Neural progenitor cell (in vitro differentiated cells): ENCODE data around the gene CEP104. TPM values are rescaled to one million over a fixed set of nuclear protein-coding genes. Genes with fewer than 3 reads are reported as not detected.
"Not testable (repeated sequence)": the region's sequence is repeated elsewhere in the genome, so short reads cannot be mapped to it uniquely, and the experiment has no call there.

Source experiments
- DNase-seq: peaks from one replicate; pipeline ENCODE4 v3.0.0-alpha.2; 2016; ENCODE audit warnings: low spot score
- H2AFZ ChIP-seq: fragments of 200-600 bp; sonication (generic); replicated peaks from 2 replicates; pipeline ENCODE4 v1.6.1; 2016; ENCODE audit warnings: antibody characterized with exemption
- H3F3A ChIP-seq: fragments of 200-600 bp; sonication (generic); 2 replicates; pipeline ENCODE4 v1.6.1; 2016; ENCODE audit warnings: antibody characterized with exemption, low read depth
- H3K27ac ChIP-seq: fragments of 200-600 bp; sonication (generic); 2 replicates; pipeline ENCODE4 v1.5.1; 2016; ENCODE audit warnings: mild to moderate bottlenecking
- H3K27me3 ChIP-seq: fragments of 200-600 bp; sonication (generic); 2 replicates; pipeline ENCODE4 v1.6.1; 2016; ENCODE audit warnings: mild to moderate bottlenecking, moderate library complexity
- H3K36me3 ChIP-seq: fragments of 200-600 bp; sonication (generic); 2 replicates; pipeline ENCODE4 v1.5.1; 2016
- H3K4me1 ChIP-seq: fragments of 200-600 bp; sonication (generic); 2 replicates; pipeline ENCODE4 v1.6.1; 2016; ENCODE audit warnings: mixed run types
- H3K4me2 ChIP-seq: fragments of 200-600 bp; sonication (generic); 2 replicates; pipeline ENCODE4 v1.6.1; 2016
- H3K4me3 ChIP-seq: fragments of 200-600 bp; sonication (generic); 2 replicates; pipeline ENCODE4 v1.5.1; 2016
- H3K79me2 ChIP-seq: fragments of 200-600 bp; sonication (generic); 2 replicates; pipeline ENCODE4 v1.6.1; 2016; ENCODE audit warnings: low read depth
- H3K9ac ChIP-seq: fragments of 200-600 bp; sonication (generic); 2 replicates; pipeline ENCODE4 v1.6.1; 2016
- H3K9me3 ChIP-seq: fragments of 200-600 bp; sonication (generic); 2 replicates; pipeline ENCODE4 v1.5.1; 2016; ENCODE audit warnings: low read depth
- H4K20me1 ChIP-seq: fragments of 200-600 bp; sonication (generic); 2 replicates; pipeline ENCODE4 v1.6.1; 2016; ENCODE audit warnings: low read depth
- H3K27ac Mint-ChIP-seq: 3 replicates; pipeline ENCODE4 v1.8.0; 2021; ENCODE audit warnings: mixed read lengths
- H3K27me3 Mint-ChIP-seq: 2 replicates; pipeline ENCODE4 v1.8.0; 2022; ENCODE audit warnings: low read depth, mild to moderate bottlenecking, inconsistent platforms, moderate library complexity, mixed read lengths; ENCODE audit not compliant: insufficient read depth
- H3K36me3 Mint-ChIP-seq: 3 replicates; pipeline ENCODE4 v1.8.0; 2021; ENCODE audit warnings: mixed read lengths
- H3K4me1 Mint-ChIP-seq: 3 replicates; pipeline ENCODE4 v1.8.0; 2021; ENCODE audit warnings: mixed read lengths
- H3K4me3 Mint-ChIP-seq: 3 replicates; pipeline ENCODE4 v1.8.0; 2021; ENCODE audit warnings: mild to moderate bottlenecking, moderate library complexity, mixed read lengths
- H3K9me3 Mint-ChIP-seq: 3 replicates; pipeline ENCODE4 v1.8.0; 2020; ENCODE audit warnings: mixed read lengths
- CTCF ChIP-seq: fragments of 200-600 bp; sonication (generic); IDR thresholded peaks from 2 replicates; pipeline ENCODE4 v1.5.1; 2017; ENCODE audit warnings: antibody characterized with exemption, mild to moderate bottlenecking
- EZH2 ChIP-seq: fragments of 200-600 bp; sonication (generic); IDR thresholded peaks from 2 replicates; pipeline ENCODE4 v1.6.1; 2017; ENCODE audit warnings: antibody characterized with exemption, mild to moderate bottlenecking, moderate library complexity
- EZH2phosphoT487 ChIP-seq: fragments of 200-600 bp; sonication (generic); IDR thresholded peaks from 2 replicates; pipeline ENCODE4 v1.6.1; 2017; ENCODE audit warnings: antibody characterized with exemption
- total RNA-seq: library from RNA; depleted of rRNA; stranded (reverse); fragments of >200 nt; gene quantifications from 2 replicates; pipeline ENCODE4 v1.2.3, GENCODE V29; 2015; ENCODE audit warnings: low replicate concordance

The CEP104 gene
- total RNA-seq, 1 donor from 2014 or later: 12.9 TPM

GRCh38 chr1:3814065-3814464 is 42.9 kb downstream of the CEP104 start:
- Mint-ChIP-seq H3K4me1 (peaks cover 22% of the 10 kb centered on the region), H3K9me3 (no peaks in the 10 kb centered on the region), H3K4me3 (no peak overlapping the region), H3K36me3 (peaks cover 4% of the 10 kb centered on the region), H3K27me3 (peaks cover 3% of the 10 kb centered on the region), H3K27ac (no peak overlapping the region)
- H3K27ac ChIP-seq: no peak overlapping the region
- no peak for DNase-seq
- H3K9me3 ChIP-seq: no peaks in the 10 kb centered on the region
- H3K36me3 ChIP-seq: no peaks in the 10 kb centered on the region
- no peaks in the 10 kb centered on the region for H3K79me2 ChIP-seq
- H3K27me3 ChIP-seq: no peaks in the 10 kb centered on the region
- H3K4me3 ChIP-seq: no peak overlapping the region
- no peak overlapping the region for H3K4me2 ChIP-seq
- H3K9ac ChIP-seq: no peak overlapping the region
- no peaks in the 10 kb centered on the region for H4K20me1 ChIP-seq
- no peaks in the 10 kb centered on the region for H3F3A ChIP-seq
- no peak overlapping the region for H2AFZ ChIP-seq
- no peaks in the 10 kb centered on the region for H3K4me1 ChIP-seq
- TF ChIP-seq EZH2 (no peak), CTCF (no peak)

GRCh38 chr1:3811595-3811911 is 45.5 kb downstream of the CEP104 start:
- H2AFZ ChIP-seq: no peak overlapping the region
- H3K36me3 ChIP-seq: no peaks in the 10 kb centered on the region
- no peaks in the 10 kb centered on the region for H3K9me3 ChIP-seq
- Mint-ChIP-seq H3K4me1 (peaks cover 19% of the 10 kb centered on the region), H3K9me3 (peaks cover 9% of the 10 kb centered on the region), H3K27ac (no peak overlapping the region), H3K4me3 (no peak overlapping the region), H3K36me3 (peaks cover 4% of the 10 kb centered on the region), H3K27me3 (peaks cover 5% of the 10 kb centered on the region)
- no peaks in the 10 kb centered on the region for H3F3A ChIP-seq
- TF ChIP-seq EZH2 (no peak), EZH2phosphoT487 (no peak), CTCF (no peak)
- H3K4me2 ChIP-seq: no peak overlapping the region
- DNase-seq: no peak
- H3K4me3 ChIP-seq: no peak overlapping the region
- H3K79me2 ChIP-seq: no peaks in the 10 kb centered on the region
- no peak overlapping the region for H3K9ac ChIP-seq
- H3K27ac ChIP-seq: no peak overlapping the region
- no peaks in the 10 kb centered on the region for H4K20me1 ChIP-seq
- H3K27me3 ChIP-seq: no peaks in the 10 kb centered on the region
- no peaks in the 10 kb centered on the region for H3K4me1 ChIP-seq

- not testable (repeated sequence) for H3K27ac ChIP-seq, H3K36me3 ChIP-seq, H3K4me2 ChIP-seq, H3K36me3 Mint-ChIP-seq, DNase-seq, H3K4me3 ChIP-seq, H3K9ac ChIP-seq, H3K27me3 ChIP-seq, H2AFZ ChIP-seq, H3K79me2 ChIP-seq, H3K4me3 Mint-ChIP-seq, H3F3A ChIP-seq, H4K20me1 ChIP-seq, H3K27me3 Mint-ChIP-seq, H3K9me3 ChIP-seq, H3K4me1 ChIP-seq, H3K27ac Mint-ChIP-seq
- Mint-ChIP-seq H3K4me1 (peaks cover 15% of the 10 kb centered on the region), H3K9me3 (peaks cover 18% of the 10 kb centered on the region)
These were observed 46.8 kb downstream of the CEP104 start for GRCh38 chr1:3810149-3810761.

GRCh38 chr1:3809680-3810079 is 47.3 kb downstream of the CEP104 start:
- Histone ChIP-seq H3K4me3 (no peak overlapping the region), H3F3A (no peaks in the 10 kb centered on the region), H3K9me3 (no peaks in the 10 kb centered on the region), H3K36me3 (no peaks in the 10 kb centered on the region), H3K27ac (no peak overlapping the region), H3K4me2 (no peak overlapping the region), H3K4me1 (no peaks in the 10 kb centered on the region), H3K9ac (no peak overlapping the region), H2AFZ (no peak overlapping the region), H4K20me1 (no peaks in the 10 kb centered on the region), H3K79me2 (no peaks in the 10 kb centered on the region), H3K27me3 (no peaks in the 10 kb centered on the region)
- Mint-ChIP-seq H3K27ac (no peak overlapping the region), H3K4me3 (no peak overlapping the region), H3K36me3 (peaks cover 4% of the 10 kb centered on the region), H3K9me3 (peaks cover 23% of the 10 kb centered on the region), H3K4me1 (peaks cover 17% of the 10 kb centered on the region), H3K27me3 (peaks cover 8% of the 10 kb centered on the region)
- TF ChIP-seq EZH2phosphoT487 (no peak), EZH2 (no peak), CTCF (no peak)
- no peak for DNase-seq
